Measurements from ENCODE around the gene ZNF771.

ZNF771 gene

GRCh38 chr16:30407804-30408534 is 563 bp downstream of the ZNF771 start:
- peak overlapping the region; percentile 81 for H3K4me3 Mint-ChIP-seq
- no peaks in the 10 kb centered on the region for H3K27me3 Mint-ChIP-seq
- peaks cover 5% of the 10 kb centered on the region for H3K36me3 Mint-ChIP-seq

GRCh38 chr16:30409125-30410060 is 2.0 kb downstream of the ZNF771 start:
- Mint-ChIP-seq H3K4me1 (peaks cover 32% of the 10 kb centered on the region), H3K36me3 (peaks cover 5% of the 10 kb centered on the region), H3K27me3 (no peaks in the 10 kb centered on the region), H3K9me3 (no peaks in the 10 kb centered on the region), H3K4me3 (peak overlapping the region; percentile 81), H3K27ac (no peak overlapping the region)

More at GRCh38 chr16:30407804-30408534, 563 bp downstream of the ZNF771 start:
- H3K4me1 Mint-ChIP-seq: peaks cover 27% of the 10 kb centered on the region
- no peaks in the 10 kb centered on the region for H3K9me3 Mint-ChIP-seq
- peak overlapping the region; percentile 79 for H3K27ac Mint-ChIP-seq

DNA sequence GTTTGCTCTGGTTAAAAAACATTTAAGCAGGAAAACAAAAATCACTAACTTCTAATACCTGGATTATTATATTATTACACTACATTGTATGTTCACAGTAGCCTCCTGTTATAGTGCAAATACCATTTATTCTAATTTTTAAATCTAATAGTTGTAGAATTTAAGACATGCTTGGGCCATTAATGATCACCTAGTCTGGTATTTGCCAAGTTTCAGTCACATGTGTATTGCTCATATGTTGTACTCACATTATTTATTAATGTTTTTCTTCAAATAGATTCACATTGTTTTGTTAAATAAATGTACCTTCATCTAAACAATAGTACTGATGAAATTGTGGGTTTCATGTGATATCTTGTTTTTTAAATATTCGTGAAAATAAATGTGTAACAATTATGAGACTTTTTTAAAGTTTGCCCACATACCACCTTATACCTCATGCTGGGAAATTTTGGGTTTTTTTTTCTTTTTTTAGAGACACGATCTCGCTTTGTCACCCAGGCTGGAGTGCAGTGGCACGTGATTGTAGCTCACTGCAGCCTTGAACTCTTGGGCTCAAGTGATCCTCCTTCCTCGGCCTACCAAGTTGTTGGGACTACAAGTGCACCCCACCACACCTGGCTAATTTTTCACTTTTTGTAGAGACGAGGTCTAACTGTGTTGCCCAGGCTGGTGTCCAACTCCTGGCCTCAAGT is 5.9 kb downstream of the ZNF771 start:
- H3K4me1 Mint-ChIP-seq: peaks cover 39% of the 10 kb centered on the region
- no peak overlapping the region for H3K4me3 Mint-ChIP-seq
- no peaks in the 10 kb centered on the region for H3K27me3 Mint-ChIP-seq
- H3K27ac Mint-ChIP-seq: peak overlapping the region; percentile 51
- peaks cover 8% of the 10 kb centered on the region for H3K36me3 Mint-ChIP-seq
- no peaks in the 10 kb centered on the region for H3K9me3 Mint-ChIP-seq

DNA sequence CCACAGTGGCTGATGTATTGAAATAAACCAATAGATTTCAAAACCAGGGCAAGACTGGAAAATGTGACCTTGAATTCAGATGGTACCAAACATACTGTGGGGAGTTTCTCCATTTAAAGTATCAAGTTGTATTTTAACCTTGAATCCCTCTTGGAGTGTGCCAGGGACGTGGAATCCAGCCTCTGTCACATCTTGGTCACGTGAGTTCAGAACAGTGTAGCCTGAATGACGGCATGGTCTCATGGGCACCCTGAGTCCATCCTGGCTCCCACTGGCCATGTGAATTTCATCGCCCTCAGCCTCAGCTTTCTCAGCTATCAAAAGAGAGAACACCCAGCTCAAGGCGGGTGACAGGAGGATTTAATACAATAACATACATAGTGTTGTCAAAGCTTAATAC is 6.8 kb downstream of the ZNF771 start:
- H3K9me3 Mint-ChIP-seq: no peaks in the 10 kb centered on the region
- peaks cover 38% of the 10 kb centered on the region for H3K4me1 Mint-ChIP-seq
- no peak overlapping the region for H3K27ac Mint-ChIP-seq
- peaks cover 8% of the 10 kb centered on the region for H3K36me3 Mint-ChIP-seq
- no peaks in the 10 kb centered on the region for H3K27me3 Mint-ChIP-seq
- H3K4me3 Mint-ChIP-seq: no peak overlapping the region

GRCh38 chr16:30416047-30416603 is 8.7 kb downstream of the ZNF771 start:
- Mint-ChIP-seq H3K9me3 (no peaks in the 10 kb centered on the region), H3K27me3 (no peaks in the 10 kb centered on the region), H3K27ac (peak overlapping the region; percentile 8), H3K4me3 (no peak overlapping the region), H3K4me1 (peaks cover 31% of the 10 kb centered on the region), H3K36me3 (peaks cover 6% of the 10 kb centered on the region)

DNA sequence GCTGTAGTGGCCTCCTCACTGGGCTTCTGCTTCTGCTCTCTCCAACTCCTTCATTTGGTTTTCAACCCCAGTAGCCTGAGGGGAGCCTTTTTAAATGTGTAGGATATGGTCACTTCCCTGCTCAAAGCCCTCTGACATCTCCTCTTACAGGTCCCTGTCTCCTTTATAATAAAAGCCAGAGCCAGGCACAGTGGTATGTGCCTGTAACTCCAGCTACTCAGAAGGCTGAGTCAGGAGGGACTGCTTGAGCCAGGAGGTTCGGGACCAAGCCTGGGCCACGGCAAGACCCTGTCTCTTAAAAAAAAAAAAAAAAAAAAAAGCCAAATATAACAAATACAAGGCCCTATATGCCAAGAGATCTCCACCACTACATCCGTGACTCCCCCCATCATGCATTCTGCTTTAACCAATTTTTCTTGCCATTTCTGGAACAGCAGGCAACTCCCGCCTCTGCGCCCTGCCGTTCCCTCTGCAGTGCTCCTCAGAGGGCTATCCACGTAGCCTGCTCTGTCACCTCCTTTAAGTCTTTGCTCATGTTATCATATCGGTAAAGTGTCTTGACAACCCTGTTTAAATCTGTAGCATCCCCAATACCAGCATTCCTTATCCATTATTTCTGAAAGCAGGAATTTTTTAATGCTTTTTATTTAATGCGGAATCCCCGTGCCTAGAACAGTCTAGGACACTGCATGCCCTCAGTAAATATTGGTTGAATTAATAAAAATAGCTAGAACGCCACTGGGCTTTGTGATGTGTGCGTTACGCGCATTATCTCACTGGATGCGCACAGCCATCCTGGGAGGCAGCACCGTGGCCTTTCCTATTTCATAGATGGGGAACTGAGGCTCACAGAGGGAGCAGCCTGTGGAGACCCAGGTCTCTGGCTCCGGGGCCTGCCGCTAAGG is 9.5 kb downstream of the ZNF771 start:
- Mint-ChIP-seq H3K36me3 (peaks cover 5% of the 10 kb centered on the region), H3K27me3 (no peaks in the 10 kb centered on the region), H3K4me1 (peaks cover 30% of the 10 kb centered on the region), H3K9me3 (no peaks in the 10 kb centered on the region), H3K4me3 (peak overlapping the region; percentile 68), H3K27ac (peak overlapping the region; percentile 74)

DNA sequence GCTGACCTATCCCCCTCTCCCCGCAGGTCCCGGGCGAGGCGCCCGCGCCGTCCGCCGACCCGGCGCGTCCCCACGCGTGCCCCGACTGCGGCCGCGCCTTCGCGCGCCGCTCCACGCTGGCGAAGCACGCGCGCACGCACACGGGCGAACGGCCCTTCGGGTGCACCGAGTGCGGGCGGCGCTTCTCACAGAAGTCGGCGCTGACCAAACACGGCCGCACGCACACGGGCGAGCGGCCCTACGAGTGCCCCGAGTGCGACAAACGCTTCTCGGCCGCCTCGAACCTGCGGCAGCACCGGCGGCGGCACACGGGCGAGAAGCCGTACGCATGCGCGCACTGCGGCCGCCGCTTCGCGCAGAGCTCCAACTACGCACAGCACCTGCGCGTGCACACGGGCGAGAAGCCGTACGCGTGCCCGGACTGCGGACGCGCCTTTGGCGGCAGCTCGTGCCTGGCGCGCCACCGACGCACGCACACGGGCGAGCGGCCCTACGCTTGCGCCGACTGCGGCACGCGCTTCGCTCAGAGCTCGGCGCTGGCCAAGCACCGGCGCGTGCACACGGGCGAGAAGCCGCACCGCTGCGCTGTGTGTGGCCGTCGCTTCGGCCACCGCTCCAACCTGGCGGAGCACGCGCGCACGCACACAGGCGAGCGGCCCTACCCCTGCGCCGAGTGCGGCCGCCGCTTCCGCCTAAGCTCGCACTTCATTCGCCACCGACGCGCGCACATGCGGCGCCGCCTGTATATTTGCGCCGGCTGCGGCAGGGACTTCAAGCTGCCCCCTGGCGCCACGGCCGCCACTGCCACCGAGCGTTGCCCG is 10.3 kb downstream of the ZNF771 start:
- H3K27ac Mint-ChIP-seq: peak overlapping the region; percentile 23
- H3K36me3 Mint-ChIP-seq: peaks cover 3% of the 10 kb centered on the region
- no peaks in the 10 kb centered on the region for H3K27me3 Mint-ChIP-seq
- H3K4me1 Mint-ChIP-seq: peaks cover 26% of the 10 kb centered on the region
- H3K9me3 Mint-ChIP-seq: no peaks in the 10 kb centered on the region
- H3K4me3 Mint-ChIP-seq: peak overlapping the region; percentile 58

- Mint-ChIP-seq H3K4me3 (peak overlapping the region; percentile 58), H3K27me3 (no peaks in the 10 kb centered on the region), H3K9me3 (no peaks in the 10 kb centered on the region), H3K27ac (peak overlapping the region; percentile 23), H3K4me1 (peaks cover 23% of the 10 kb centered on the region), H3K36me3 (peaks cover 3% of the 10 kb centered on the region)
Measured at GRCh38 chr16:30418350-30419181, 11.2 kb downstream of the ZNF771 start.

- Mint-ChIP-seq H3K9me3 (no peaks in the 10 kb centered on the region), H3K27me3 (no peaks in the 10 kb centered on the region), H3K4me3 (no peak overlapping the region), H3K36me3 (peaks cover 9% of the 10 kb centered on the region), H3K27ac (peak overlapping the region; percentile 25), H3K4me1 (peaks cover 22% of the 10 kb centered on the region)
Measured at GRCh38 chr16:30421010-30421409, 13.6 kb downstream of the ZNF771 start.

DNA sequence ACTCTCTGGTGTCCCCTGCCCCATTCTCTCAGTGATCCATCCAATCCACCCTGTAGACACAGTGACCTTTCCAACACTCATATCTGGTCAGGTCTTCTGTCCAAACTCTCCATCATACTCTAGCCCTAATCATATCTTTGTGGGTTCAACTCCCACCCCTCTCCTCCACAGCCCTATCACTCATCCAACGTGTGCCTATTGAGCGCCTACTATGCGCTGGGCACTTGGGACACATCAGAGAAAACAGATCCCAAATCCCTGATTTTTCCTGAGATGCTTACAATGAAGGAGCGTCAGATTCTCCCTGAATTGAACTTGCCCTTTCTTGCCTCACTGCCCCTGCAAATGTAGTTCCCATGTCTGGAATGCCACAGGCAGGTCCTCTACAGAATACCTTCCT is 20.6 kb downstream of the ZNF771 start:
- H3K27ac Mint-ChIP-seq: peak overlapping the region; percentile 30
- H3K4me1 Mint-ChIP-seq: peaks cover 15% of the 10 kb centered on the region
- H3K27me3 Mint-ChIP-seq: no peaks in the 10 kb centered on the region
- H3K36me3 Mint-ChIP-seq: peaks cover 15% of the 10 kb centered on the region
- no peak overlapping the region for H3K4me3 Mint-ChIP-seq
- no peaks in the 10 kb centered on the region for H3K9me3 Mint-ChIP-seq

DNA sequence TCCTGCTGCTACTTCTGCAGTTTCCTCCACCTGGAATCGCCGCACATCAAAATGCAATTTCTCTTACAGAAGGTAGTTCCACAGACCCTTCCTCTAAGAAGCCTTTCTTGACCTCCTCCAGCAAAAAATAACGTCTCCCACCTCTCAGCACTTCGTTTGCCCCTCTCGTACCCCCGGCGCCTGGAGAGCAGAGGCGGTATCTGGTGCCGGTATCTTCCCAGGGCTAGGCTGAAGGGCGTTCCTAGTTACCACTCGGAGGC is 21.9 kb downstream of the ZNF771 start:
- peaks cover 12% of the 10 kb centered on the region for H3K36me3 Mint-ChIP-seq

GRCh38 chr16:30429678-30430427 is 22.4 kb downstream of the ZNF771 start, which contains the start of gene DCTPP1:
TSS of gene DCTPP1 (minus strand) at chr16:30430030. CDS start at chr16:30429980, 50 bp downstream.
- peak within 1 kb of the TSS; percentile 51 for H3K27ac Mint-ChIP-seq
- H3K4me3 Mint-ChIP-seq: no peak within 1 kb of the TSS
- H3K27me3 Mint-ChIP-seq: no peaks in the 10 kb centered on the region
- peaks cover 12% of the 10 kb centered on the region for H3K36me3 Mint-ChIP-seq
- H3K4me1 Mint-ChIP-seq: peaks cover 27% of the 10 kb centered on the region
- no peaks in the 10 kb centered on the region for H3K9me3 Mint-ChIP-seq

More for the DNA sequence above, 21.9 kb downstream of the ZNF771 start:
- Mint-ChIP-seq H3K4me1 (peaks cover 22% of the 10 kb centered on the region), H3K4me3 (no peak overlapping the region), H3K27ac (no peak overlapping the region), H3K27me3 (no peaks in the 10 kb centered on the region), H3K9me3 (no peaks in the 10 kb centered on the region)

Data from activated naive CD4-positive, alpha-beta T cell treated with anti-CD3 and anti-CD28 coated beads, Interleukin-2, amount 50 U/mL, for 24 hours (primary cell).